H9 (cell line): Measurements from ENCODE around the gene ERVK3-1. TPM values are rescaled to one million over a fixed set of nuclear protein-coding genes. Genes with fewer than 3 reads are reported as not detected.

Experiments
- DNase-seq: peaks from one replicate; pipeline ENCODE4 v3.0.0-alpha.2; 2017
- H2AFZ ChIP-seq: one replicate; pipeline ENCODE4 v1.6.1; 2013; ENCODE audit warnings: mild to moderate bottlenecking, low read length, control low read depth, moderate library complexity
- H2AK5ac ChIP-seq: 2 replicates; pipeline ENCODE4 v1.6.1; 2013; ENCODE audit warnings: low read length, control low read depth, mixed read lengths; ENCODE audit not compliant: insufficient read length
- H2BK120ac ChIP-seq: one replicate; pipeline ENCODE4 v1.6.1; 2013; ENCODE audit warnings: low read depth, mild to moderate bottlenecking, low read length, control low read depth, inconsistent platforms; ENCODE audit not compliant: poor library complexity, severe bottlenecking
- H2BK12ac ChIP-seq: 2 replicates; pipeline ENCODE4 v1.6.1; 2013; ENCODE audit warnings: low read length, control low read depth, mixed read lengths, low read depth; ENCODE audit not compliant: insufficient read length
- H2BK15ac ChIP-seq: 2 replicates; pipeline ENCODE4 v1.6.1; 2013; ENCODE audit warnings: low read depth, low read length, control low read depth
- H2BK20ac ChIP-seq: one replicate; pipeline ENCODE4 v1.6.1; 2013; ENCODE audit warnings: low read depth, mild to moderate bottlenecking, low read length, control low read depth, inconsistent platforms; ENCODE audit not compliant: poor library complexity, severe bottlenecking
- H2BK5ac ChIP-seq: 2 replicates; pipeline ENCODE4 v1.6.1; 2013; ENCODE audit warnings: low read length, control low read depth, mixed read lengths; ENCODE audit not compliant: insufficient read length
- H3K14ac ChIP-seq: 2 replicates; pipeline ENCODE4 v1.6.1; 2013; ENCODE audit warnings: low read length, control low read depth; ENCODE audit not compliant: insufficient read depth
- H3K18ac ChIP-seq: 2 replicates; pipeline ENCODE4 v1.6.1; 2013; ENCODE audit warnings: low read depth, mild to moderate bottlenecking, mixed read lengths, low read length, control low read depth; ENCODE audit not compliant: insufficient read length
- H3K23ac ChIP-seq: 2 replicates; pipeline ENCODE4 v1.6.1; 2013; ENCODE audit warnings: low read length, control low read depth, mixed read lengths, low read depth; ENCODE audit not compliant: insufficient read length
- H3K23me2 ChIP-seq: 2 replicates; pipeline ENCODE4 v1.6.1; 2013; ENCODE audit warnings: low read depth, mild to moderate bottlenecking, mixed read lengths, low read length, control low read depth; ENCODE audit not compliant: insufficient read length, poor library complexity, severe bottlenecking
- H3K27ac ChIP-seq: 2 replicates; pipeline ENCODE4 v1.5.1; 2013; ENCODE audit warnings: low read length, control low read depth, mixed read lengths, low read depth; ENCODE audit not compliant: insufficient read length
- H3K27me3 ChIP-seq: 2 replicates; pipeline ENCODE4 v1.6.1; 2013; ENCODE audit warnings: low read length, control low read depth, inconsistent platforms; ENCODE audit not compliant: insufficient read depth
- H3K4ac ChIP-seq: 2 replicates; pipeline ENCODE4 v1.6.1; 2013; ENCODE audit warnings: low read depth, mild to moderate bottlenecking, control low read depth, inconsistent platforms, low read length, moderate library complexity
- H3K4me1 ChIP-seq: 2 replicates; pipeline ENCODE4 v1.6.1; 2013; ENCODE audit warnings: low read length, control low read depth, inconsistent platforms; ENCODE audit not compliant: insufficient read depth
- H3K4me2 ChIP-seq: 2 replicates; pipeline ENCODE4 v1.6.1; 2013; ENCODE audit warnings: low read length, control low read depth, mixed read lengths; ENCODE audit not compliant: insufficient read length, insufficient read depth
- H3K56ac ChIP-seq: 2 replicates; pipeline ENCODE4 v1.6.1; 2013; ENCODE audit warnings: low read depth, mild to moderate bottlenecking, mixed read lengths, low read length, control low read depth; ENCODE audit not compliant: insufficient read length
- H3K79me1 ChIP-seq: 2 replicates; pipeline ENCODE4 v1.6.1; 2013; ENCODE audit warnings: low read depth, mild to moderate bottlenecking, moderate library complexity, low read length, control low read depth, inconsistent platforms; ENCODE audit not compliant: insufficient read depth, poor library complexity, severe bottlenecking
- H3K79me2 ChIP-seq: 2 replicates; pipeline ENCODE4 v1.6.1; 2013; ENCODE audit warnings: low read length, control low read depth, inconsistent platforms; ENCODE audit not compliant: insufficient read depth
- H3K9ac ChIP-seq: 2 replicates; pipeline ENCODE4 v1.6.1; 2013; ENCODE audit warnings: low read length, control low read depth, mixed read lengths; ENCODE audit not compliant: insufficient read length; ENCODE audit errors: extremely low read depth
- H3K9me3 ChIP-seq: one replicate; pipeline ENCODE4 v1.6.1; 2013; ENCODE audit warnings: low read depth, low read length, inconsistent platforms; ENCODE audit not compliant: control insufficient read depth
- H3T11ph ChIP-seq: one replicate; pipeline ENCODE4 v1.6.1; 2013; ENCODE audit warnings: mild to moderate bottlenecking, low read length, control low read depth, inconsistent platforms
- H4K20me1 ChIP-seq: one replicate; pipeline ENCODE4 v1.6.1; 2013; ENCODE audit not compliant: control insufficient read depth, insufficient read length, insufficient read depth
- H4K5ac ChIP-seq: 2 replicates; pipeline ENCODE4 v1.6.1; 2013; ENCODE audit warnings: low read depth, mild to moderate bottlenecking, mixed read lengths, low read length, control low read depth; ENCODE audit not compliant: insufficient read length
- H4K8ac ChIP-seq: replicated peaks from 2 replicates; pipeline ENCODE4 v1.6.1; 2013; ENCODE audit warnings: low read length, control low read depth, mixed read lengths, low read depth; ENCODE audit not compliant: insufficient read length
- H4K91ac ChIP-seq: 2 replicates; pipeline ENCODE4 v1.6.1; 2013; ENCODE audit warnings: low read depth, mild to moderate bottlenecking, moderate library complexity, mixed read lengths, low read length, control low read depth; ENCODE audit not compliant: insufficient read length
- H3K27ac Mint-ChIP-seq, 3 experiments: 2 replicates in 2 of 3; 3 replicates in 1 of 3; pipeline ENCODE4 v1.8.0; 2020 to 2021; ENCODE audit warnings: mixed read lengths in 3 of 3, mild to moderate bottlenecking in 1 of 3, moderate library complexity in 1 of 3
- H3K27me3 Mint-ChIP-seq: 2 replicates; pipeline ENCODE4 v1.8.0; 2021; ENCODE audit warnings: low read depth, mild to moderate bottlenecking, moderate library complexity, mixed read lengths
- H3K36me3 Mint-ChIP-seq, 3 experiments: 2 replicates in 2 of 3; 3 replicates in 1 of 3; pipeline ENCODE4 v1.8.0; 2020 to 2021; ENCODE audit warnings: low read depth in 3 of 3, mixed read lengths in 3 of 3; ENCODE audit not compliant: insufficient read depth in 1 of 3
- H3K4me1 Mint-ChIP-seq, 2 experiments: 2 replicates each; pipeline ENCODE4 v1.8.0; 2020; ENCODE audit warnings: mixed read lengths in 2 of 2
- H3K4me3 Mint-ChIP-seq, 2 experiments: 2 replicates in 1 of 2; 3 replicates in 1 of 2; pipeline ENCODE4 v1.8.0; 2020 to 2021; ENCODE audit warnings: mild to moderate bottlenecking in 2 of 2, mixed read lengths in 2 of 2, moderate library complexity in 1 of 2
- H3K9me3 Mint-ChIP-seq, 2 experiments: 2 replicates in 1 of 2; 3 replicates in 1 of 2; pipeline ENCODE4 v1.8.0; 2020; ENCODE audit warnings: mild to moderate bottlenecking in 2 of 2, mixed read lengths in 2 of 2, moderate library complexity in 1 of 2
- CTCF ChIP-seq: fragments of 200-600 bp; sonication (generic); conservative IDR thresholded peaks from 3 replicates; pipeline ENCODE4 v1.8.0; 2021; ENCODE audit warnings: antibody characterized with exemption, mild to moderate bottlenecking
- WGBS: extraction: QIAGEN DNeasy Blood & Tissue Kit; methylation state at CpG from one replicate; pipeline ENCODE4 v1.1.7; 2013; ENCODE audit warnings: missing lambda C conversion rate, low lambda C conversion rate, mixed read lengths; ENCODE audit not compliant: insufficient read length; ENCODE audit errors: extremely low coverage; 5-methylcytosine and 5-hydroxymethylcytosine counted together
- total RNA-seq: library from RNA; stranded (reverse); gene quantifications from 2 replicates; pipeline ENCODE4 v1.2.1, GENCODE V29; 2021

Gene ERVK3-1
- total RNA-seq, 1 experiment from 2014 or later = 43.7 TPM

DNA sequence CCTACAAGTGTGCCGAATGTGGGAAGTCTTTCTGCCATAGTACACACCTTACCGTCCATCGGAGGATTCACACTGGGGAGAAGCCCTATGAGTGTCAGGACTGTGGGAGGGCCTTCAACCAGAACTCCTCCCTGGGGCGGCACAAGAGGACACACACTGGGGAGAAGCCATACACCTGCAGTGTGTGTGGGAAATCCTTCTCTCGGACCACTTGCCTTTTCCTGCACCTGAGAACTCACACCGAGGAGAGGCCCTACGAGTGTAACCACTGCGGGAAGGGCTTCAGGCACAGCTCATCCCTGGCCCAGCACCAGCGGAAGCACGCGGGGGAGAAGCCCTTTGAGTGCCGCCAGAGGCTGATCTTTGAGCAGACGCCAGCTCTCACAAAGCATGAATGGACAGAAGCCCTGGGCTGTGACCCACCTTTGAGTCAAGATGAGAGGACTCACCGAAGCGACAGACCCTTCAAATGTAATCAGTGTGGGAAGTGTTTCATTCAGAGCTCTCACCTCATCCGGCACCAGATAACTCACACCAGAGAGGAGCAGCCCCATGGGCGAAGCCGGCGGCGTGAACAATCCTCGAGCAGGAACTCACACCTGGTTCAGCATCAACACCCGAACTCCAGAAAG is 10.3 kb upstream of the ERVK3-1 start:
- Histone ChIP-seq H4K20me1 (no peaks in the 10 kb centered on the region), H3K23ac (no peak overlapping the region)
- peaks cover 2 to 9% of the 10 kb centered on the region in 2 experiments; a peak in 3 of 5 replicates for H3K9me3 Mint-ChIP-seq

More for the DNA sequence above, 10.3 kb upstream of the ERVK3-1 start:
- H3K79me1 ChIP-seq = peaks cover 3% of the 10 kb centered on the region
- no peak overlapping the region for H3K27ac Mint-ChIP-seq
- no peaks in the 10 kb centered on the region for H3K23me2 ChIP-seq
- no peak overlapping the region for H2BK120ac ChIP-seq
- no peak overlapping the region for H3K18ac ChIP-seq
- no peak overlapping the region for H2AK5ac ChIP-seq
- no peaks in the 10 kb centered on the region; a peak in 1 of 4 replicates for H3K4me1 Mint-ChIP-seq
- no peak overlapping the region for H3K56ac ChIP-seq
- H3K9me3 ChIP-seq = no peaks in the 10 kb centered on the region
- WGBS = no CpG with 5 or more reads among the region's 22 CpGs
- H3K79me2 ChIP-seq = peaks cover 1% of the 10 kb centered on the region; the same call in 1 of the 2 replicates
- H3K4me2 ChIP-seq = no peak overlapping the region
- H2BK5ac ChIP-seq = no peak overlapping the region
- no peaks in the 10 kb centered on the region for H3K27me3 ChIP-seq
- H4K5ac ChIP-seq = no peak overlapping the region
- H3K4me1 ChIP-seq = no peaks in the 10 kb centered on the region
- H2BK20ac ChIP-seq = no peak overlapping the region
- no peak overlapping the region for H3T11ph ChIP-seq
- no peak overlapping the region for H3K9ac ChIP-seq
- no peak overlapping the region for H4K91ac ChIP-seq
- TF ChIP-seq CTCF = no peak
- peaks cover 63 to 88% (median 85%) of the 10 kb centered on the region in 3 experiments for H3K36me3 Mint-ChIP-seq
- H4K8ac ChIP-seq = no peak overlapping the region
- no peaks in the 10 kb centered on the region for H3K27me3 Mint-ChIP-seq
- no peak overlapping the region for H3K27ac ChIP-seq
- H3K14ac ChIP-seq = no peak overlapping the region
- no peak overlapping the region for H3K4me3 Mint-ChIP-seq
- no peak overlapping the region for H2BK15ac ChIP-seq
- H3K4ac ChIP-seq = no peak overlapping the region
- no peak for DNase-seq
- H2BK12ac ChIP-seq = no peak overlapping the region
- no peak overlapping the region for H2AFZ ChIP-seq
